HL-60 (cell line): ENCODE results near the gene ZMIZ1.

Source experiments
- GABPA ChIP-seq: IDR thresholded peaks from 2 replicates; pipeline ENCODE4 v1.6.1; 2012; ENCODE audit warnings: low read depth
- POLR2AphosphoS5 ChIP-seq: IDR thresholded peaks from 2 replicates; pipeline ENCODE4 v1.6.1; 2012; ENCODE audit warnings: low read depth
- TF ChIP-seq, protein P1 (sequence below): IDR thresholded peaks from one replicate; pipeline ENCODE4 v1.5.1; 2011; ENCODE audit warnings: low read length, control low read depth, inconsistent platforms; ENCODE audit not compliant: insufficient read depth
- TF ChIP-seq, protein P2 (sequence below): IDR thresholded peaks from 2 replicates; pipeline ENCODE4 v1.6.1; 2012; ENCODE audit warnings: low read depth; ENCODE audit not compliant: insufficient replicate concordance

DNA sequence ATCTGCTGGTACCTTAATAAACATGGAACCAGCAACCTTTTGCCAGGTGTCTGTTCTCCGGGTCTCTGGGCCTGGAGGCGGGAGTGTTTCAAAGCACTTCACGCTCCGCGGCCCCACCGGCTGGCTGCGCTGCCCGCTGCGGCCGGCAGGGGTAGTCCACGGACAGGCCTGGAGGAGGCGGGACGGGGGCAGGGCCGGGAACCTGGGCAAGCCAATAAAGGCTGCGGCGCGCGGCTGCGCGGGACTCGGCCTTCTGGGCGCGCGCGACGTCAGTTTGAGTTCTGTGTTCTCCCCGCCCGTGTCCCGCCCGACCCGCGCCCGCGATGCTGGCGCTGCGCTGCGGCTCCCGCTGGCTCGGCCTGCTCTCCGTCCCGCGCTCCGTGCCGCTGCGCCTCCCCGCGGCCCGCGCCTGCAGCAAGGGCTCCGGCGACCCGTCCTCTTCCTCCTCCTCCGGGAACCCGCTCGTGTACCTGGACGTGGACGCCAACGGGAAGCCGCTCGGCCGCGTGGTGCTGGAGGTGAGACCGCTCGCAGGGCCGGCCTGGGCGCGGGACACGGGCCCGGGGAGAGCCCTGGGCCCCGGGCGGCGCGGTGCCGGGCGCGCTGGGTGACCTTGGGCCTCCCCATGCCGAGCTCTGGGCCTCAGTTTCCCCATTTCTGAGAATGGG is 278.6 kb downstream of the ZMIZ1 start, which contains the start of gene PPIF:
- TF ChIP-seq, protein P1, sequence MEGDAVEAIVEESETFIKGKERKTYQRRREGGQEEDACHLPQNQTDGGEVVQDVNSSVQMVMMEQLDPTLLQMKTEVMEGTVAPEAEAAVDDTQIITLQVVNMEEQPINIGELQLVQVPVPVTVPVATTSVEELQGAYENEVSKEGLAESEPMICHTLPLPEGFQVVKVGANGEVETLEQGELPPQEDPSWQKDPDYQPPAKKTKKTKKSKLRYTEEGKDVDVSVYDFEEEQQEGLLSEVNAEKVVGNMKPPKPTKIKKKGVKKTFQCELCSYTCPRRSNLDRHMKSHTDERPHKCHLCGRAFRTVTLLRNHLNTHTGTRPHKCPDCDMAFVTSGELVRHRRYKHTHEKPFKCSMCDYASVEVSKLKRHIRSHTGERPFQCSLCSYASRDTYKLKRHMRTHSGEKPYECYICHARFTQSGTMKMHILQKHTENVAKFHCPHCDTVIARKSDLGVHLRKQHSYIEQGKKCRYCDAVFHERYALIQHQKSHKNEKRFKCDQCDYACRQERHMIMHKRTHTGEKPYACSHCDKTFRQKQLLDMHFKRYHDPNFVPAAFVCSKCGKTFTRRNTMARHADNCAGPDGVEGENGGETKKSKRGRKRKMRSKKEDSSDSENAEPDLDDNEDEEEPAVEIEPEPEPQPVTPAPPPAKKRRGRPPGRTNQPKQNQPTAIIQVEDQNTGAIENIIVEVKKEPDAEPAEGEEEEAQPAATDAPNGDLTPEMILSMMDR: peak; percentile 73
- peak; percentile 92 for TF ChIP-seq POLR2AphosphoS5
- TF ChIP-seq, protein P2, sequence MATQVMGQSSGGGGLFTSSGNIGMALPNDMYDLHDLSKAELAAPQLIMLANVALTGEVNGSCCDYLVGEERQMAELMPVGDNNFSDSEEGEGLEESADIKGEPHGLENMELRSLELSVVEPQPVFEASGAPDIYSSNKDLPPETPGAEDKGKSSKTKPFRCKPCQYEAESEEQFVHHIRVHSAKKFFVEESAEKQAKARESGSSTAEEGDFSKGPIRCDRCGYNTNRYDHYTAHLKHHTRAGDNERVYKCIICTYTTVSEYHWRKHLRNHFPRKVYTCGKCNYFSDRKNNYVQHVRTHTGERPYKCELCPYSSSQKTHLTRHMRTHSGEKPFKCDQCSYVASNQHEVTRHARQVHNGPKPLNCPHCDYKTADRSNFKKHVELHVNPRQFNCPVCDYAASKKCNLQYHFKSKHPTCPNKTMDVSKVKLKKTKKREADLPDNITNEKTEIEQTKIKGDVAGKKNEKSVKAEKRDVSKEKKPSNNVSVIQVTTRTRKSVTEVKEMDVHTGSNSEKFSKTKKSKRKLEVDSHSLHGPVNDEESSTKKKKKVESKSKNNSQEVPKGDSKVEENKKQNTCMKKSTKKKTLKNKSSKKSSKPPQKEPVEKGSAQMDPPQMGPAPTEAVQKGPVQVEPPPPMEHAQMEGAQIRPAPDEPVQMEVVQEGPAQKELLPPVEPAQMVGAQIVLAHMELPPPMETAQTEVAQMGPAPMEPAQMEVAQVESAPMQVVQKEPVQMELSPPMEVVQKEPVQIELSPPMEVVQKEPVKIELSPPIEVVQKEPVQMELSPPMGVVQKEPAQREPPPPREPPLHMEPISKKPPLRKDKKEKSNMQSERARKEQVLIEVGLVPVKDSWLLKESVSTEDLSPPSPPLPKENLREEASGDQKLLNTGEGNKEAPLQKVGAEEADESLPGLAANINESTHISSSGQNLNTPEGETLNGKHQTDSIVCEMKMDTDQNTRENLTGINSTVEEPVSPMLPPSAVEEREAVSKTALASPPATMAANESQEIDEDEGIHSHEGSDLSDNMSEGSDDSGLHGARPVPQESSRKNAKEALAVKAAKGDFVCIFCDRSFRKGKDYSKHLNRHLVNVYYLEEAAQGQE: peak; percentile 55
- TF ChIP-seq GABPA: no peak
